HEK293 (cell line): ENCODE results near the gene GLT6D1.

Experiments
- CTCF ChIA-PET: fragments of 350-600 bp; formaldehyde crosslinking; extraction: SDS; loops from one replicate; lab custom pipeline; 2021; ENCODE audit warnings: antibody characterized with exemption; lab: Yijun Ruan, JAX
- POLR2A ChIA-PET: fragments of 300-600 bp; formaldehyde crosslinking; extraction: SDS; loops from one replicate; lab custom pipeline; 2020; ENCODE audit warnings: antibody characterized with exemption, inconsistent platforms; lab: Yijun Ruan, JAX
- H3K27ac ChIP-seq: fragments of 200-500 bp; sonication (Bioruptor generic); 2 replicates; pipeline ENCODE4 v1.5.1; 2014; ENCODE audit warnings: low read depth, low read length, control low read depth, inconsistent platforms; ENCODE audit errors: extremely low read depth
- H3K36me3 ChIP-seq, 2 experiments: fragments of 200-500 bp in 1 of 2; sonication (Bioruptor generic) in 1 of 2; 1 replicate in 1 of 2; 2 replicates in 1 of 2; pipeline ENCODE4 v1.5.1; 2014 to 2017; ENCODE audit warnings: inconsistent platforms in 2 of 2, low read length in 2 of 2; ENCODE audit not compliant: control insufficient read depth in 2 of 2, insufficient read depth in 1 of 2
- H3K4me1 ChIP-seq: fragments of 200-500 bp; sonication (Bioruptor generic); 2 replicates; pipeline ENCODE4 v1.5.1; 2014; ENCODE audit warnings: mild to moderate bottlenecking, low read length, inconsistent platforms; ENCODE audit not compliant: control insufficient read depth, insufficient read depth
- H3K4me3 ChIP-seq: 2 replicates; pipeline ENCODE4 v1.5.1; 2011; ENCODE audit warnings: low read depth, mild to moderate bottlenecking, control low read depth, low read length, moderate library complexity
- H3K9me3 ChIP-seq: fragments of 200-500 bp; sonication (Bioruptor generic); 2 replicates; pipeline ENCODE4 v1.5.1; 2014; ENCODE audit warnings: low read depth, low read length, inconsistent platforms; ENCODE audit not compliant: control insufficient read depth, insufficient read depth
- GLIS2 ChIP-seq: fragments of 450-650 bp; formaldehyde crosslinking; IDR thresholded peaks from 2 replicates; pipeline ENCODE4 v1.5.1; 2016; ENCODE audit warnings: missing biosample characterization, missing genetic modification characterization
- HOXA7 ChIP-seq: sonication (generic); formaldehyde crosslinking; IDR thresholded peaks from 2 replicates; pipeline ENCODE4 v1.8.1; 2022; ENCODE audit warnings: missing genetic modification reagents, borderline replicate concordance
- KLF10 ChIP-seq: fragments of 450-650 bp; IDR thresholded peaks from 2 replicates; pipeline ENCODE4 v1.5.1; 2018; ENCODE audit warnings: missing biosample characterization, mild to moderate bottlenecking, missing genetic modification characterization
- MYNN ChIP-seq: fragments of 450-650 bp; formaldehyde crosslinking; IDR thresholded peaks from 2 replicates; pipeline ENCODE4 v1.5.1; 2016; ENCODE audit warnings: missing biosample characterization, missing genetic modification characterization, borderline replicate concordance
- SP3 ChIP-seq: fragments of 450-650 bp; formaldehyde crosslinking; IDR thresholded peaks from 2 replicates; pipeline ENCODE4 v1.5.1; 2016; ENCODE audit warnings: missing biosample characterization, missing genetic modification characterization
- ZFHX2 ChIP-seq: fragments of 450-650 bp; formaldehyde crosslinking; conservative IDR thresholded peaks from 2 replicates; pipeline ENCODE4 v1.5.1; 2016; ENCODE audit warnings: missing biosample characterization, missing genetic modification characterization
- ZFP37 ChIP-seq: fragments of 450-650 bp; formaldehyde crosslinking; IDR thresholded peaks from 2 replicates; pipeline ENCODE4 v1.5.1; 2016; ENCODE audit warnings: missing biosample characterization, missing genetic modification characterization
- ZIC2 ChIP-seq: fragments of 450-650 bp; formaldehyde crosslinking; IDR thresholded peaks from 2 replicates; pipeline ENCODE4 v1.5.1; 2016; ENCODE audit warnings: missing biosample characterization, missing genetic modification characterization
- ZNF10 ChIP-seq: fragments of 450-650 bp; formaldehyde crosslinking; IDR thresholded peaks from 2 replicates; pipeline ENCODE4 v1.5.1; 2017; ENCODE audit warnings: missing biosample characterization, missing genetic modification characterization
- ZNF169 ChIP-seq: fragments of 450-650 bp; formaldehyde crosslinking; IDR thresholded peaks from 2 replicates; pipeline ENCODE4 v1.5.1; 2016; ENCODE audit warnings: missing biosample characterization, missing genetic modification characterization
- ZNF174 ChIP-seq: fragments of 450-650 bp; formaldehyde crosslinking; IDR thresholded peaks from 2 replicates; pipeline ENCODE4 v1.5.0; 2017; ENCODE audit warnings: missing biosample characterization, mild to moderate bottlenecking, missing genetic modification characterization
- ZNF248 ChIP-seq: fragments of 450-650 bp; formaldehyde crosslinking; IDR thresholded peaks from 2 replicates; pipeline ENCODE4 v1.5.1; 2017; ENCODE audit warnings: missing biosample characterization, missing genetic modification characterization
- ZNF37A ChIP-seq: fragments of 450-650 bp; IDR thresholded peaks from 2 replicates; pipeline ENCODE4 v1.5.1; 2018; ENCODE audit warnings: missing biosample characterization, missing genetic modification characterization
- ZNF510 ChIP-seq: fragments of 450-650 bp; formaldehyde crosslinking; IDR thresholded peaks from 2 replicates; pipeline ENCODE4 v1.5.1; 2018; ENCODE audit warnings: mild to moderate bottlenecking, missing genetic modification characterization, missing biosample characterization; ENCODE audit not compliant: insufficient replicate concordance
- ZNF514 ChIP-seq: fragments of 450-650 bp; formaldehyde crosslinking; IDR thresholded peaks from 2 replicates; pipeline ENCODE4 v1.5.1; 2016; ENCODE audit warnings: missing biosample characterization, missing genetic modification characterization
- ZNF555 ChIP-seq: fragments of 450-650 bp; formaldehyde crosslinking; conservative IDR thresholded peaks from 2 replicates; pipeline ENCODE4 v1.5.1; 2017; ENCODE audit warnings: missing biosample characterization, mild to moderate bottlenecking, missing genetic modification characterization, inconsistent platforms
- ZNF621 ChIP-seq: fragments of 450-650 bp; formaldehyde crosslinking; IDR thresholded peaks from 2 replicates; pipeline ENCODE4 v1.5.1; 2017; ENCODE audit warnings: missing biosample characterization, missing genetic modification characterization
- ZNF776 ChIP-seq: fragments of 450-650 bp; formaldehyde crosslinking; IDR thresholded peaks from 2 replicates; pipeline ENCODE4 v1.5.0; 2017; ENCODE audit warnings: missing biosample characterization, missing genetic modification characterization, borderline replicate concordance
- TF ChIP-seq, protein P1 (sequence below): fragments of 450-650 bp; formaldehyde crosslinking; optimal IDR thresholded peaks from 2 replicates; pipeline ENCODE3; 2016; ENCODE audit warnings: missing biosample characterization, mild to moderate bottlenecking, missing genetic modification characterization
- TF ChIP-seq, protein P2 (sequence below): fragments of 450-650 bp; formaldehyde crosslinking; IDR thresholded peaks from 2 replicates; pipeline ENCODE4 v1.5.1; 2016; ENCODE audit warnings: missing biosample characterization, missing genetic modification characterization
- TF ChIP-seq, protein P3 (sequence below): fragments of 450-650 bp; formaldehyde crosslinking; IDR thresholded peaks from 2 replicates; pipeline ENCODE4 v1.5.1; 2016; ENCODE audit warnings: missing biosample characterization, missing genetic modification characterization
- TF ChIP-seq, protein P4 (sequence below): fragments of 450-650 bp; formaldehyde crosslinking; IDR thresholded peaks from 2 replicates; pipeline ENCODE4; 2016; ENCODE audit warnings: missing biosample characterization, missing genetic modification characterization
- TF ChIP-seq, protein P5 (sequence below): fragments of 450-650 bp; formaldehyde crosslinking; IDR thresholded peaks from 2 replicates; pipeline ENCODE4 v1.5.1; 2017; ENCODE audit warnings: missing biosample characterization, missing genetic modification characterization
- TF ChIP-seq, protein P6 (sequence below): fragments of 450-650 bp; formaldehyde crosslinking; IDR thresholded peaks from 2 replicates; pipeline ENCODE4 v1.5.1; 2017; ENCODE audit warnings: missing biosample characterization, missing genetic modification characterization
- TF ChIP-seq, protein P7 (sequence below): fragments of 450-650 bp; formaldehyde crosslinking; IDR thresholded peaks from 2 replicates; pipeline ENCODE4 v1.5.1; 2016; ENCODE audit warnings: missing biosample characterization, missing genetic modification characterization

Gene GLT6D1, protein sequence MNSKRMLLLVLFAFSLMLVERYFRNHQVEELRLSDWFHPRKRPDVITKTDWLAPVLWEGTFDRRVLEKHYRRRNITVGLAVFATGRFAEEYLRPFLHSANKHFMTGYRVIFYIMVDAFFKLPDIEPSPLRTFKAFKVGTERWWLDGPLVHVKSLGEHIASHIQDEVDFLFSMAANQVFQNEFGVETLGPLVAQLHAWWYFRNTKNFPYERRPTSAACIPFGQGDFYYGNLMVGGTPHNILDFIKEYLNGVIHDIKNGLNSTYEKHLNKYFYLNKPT

DNA sequence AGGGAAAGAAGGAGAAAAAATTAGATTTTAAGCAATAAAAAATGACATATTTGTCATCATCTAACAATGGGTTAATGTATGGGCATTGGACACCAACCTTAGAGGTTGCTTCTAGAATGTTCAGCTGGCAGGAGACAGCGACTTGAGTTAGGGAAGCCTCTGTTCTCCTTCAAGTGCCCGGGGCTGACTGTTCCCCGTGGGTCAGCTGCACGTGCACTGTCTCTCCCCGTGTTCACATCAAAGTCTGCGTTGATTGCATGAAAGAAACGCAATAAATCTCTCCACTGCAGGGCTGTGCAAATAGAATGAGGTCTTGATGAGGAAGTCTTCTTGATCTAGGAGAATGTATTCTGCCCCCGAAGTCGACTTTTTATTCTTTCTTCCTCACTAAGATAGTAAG lies at the start of gene GLT6D1:
Gene GLT6D1 (minus strand): TSS at position 345 of the 400 bp plus-strand sequence. CDS start 353 bp downstream, outside the sequence.
- TF ChIP-seq ZNF169 (tag by site-specific recombination) (no peak), ZIC2 (no peak), ZNF555 (tag by site-specific recombination) (no peak), MYNN (tag by site-specific recombination) (no peak), SP3 (tag by site-specific recombination) (no peak), ZNF248 (tag by site-specific recombination) (no peak), KLF10 (no peak)
- TF ChIP-seq, protein P1, sequence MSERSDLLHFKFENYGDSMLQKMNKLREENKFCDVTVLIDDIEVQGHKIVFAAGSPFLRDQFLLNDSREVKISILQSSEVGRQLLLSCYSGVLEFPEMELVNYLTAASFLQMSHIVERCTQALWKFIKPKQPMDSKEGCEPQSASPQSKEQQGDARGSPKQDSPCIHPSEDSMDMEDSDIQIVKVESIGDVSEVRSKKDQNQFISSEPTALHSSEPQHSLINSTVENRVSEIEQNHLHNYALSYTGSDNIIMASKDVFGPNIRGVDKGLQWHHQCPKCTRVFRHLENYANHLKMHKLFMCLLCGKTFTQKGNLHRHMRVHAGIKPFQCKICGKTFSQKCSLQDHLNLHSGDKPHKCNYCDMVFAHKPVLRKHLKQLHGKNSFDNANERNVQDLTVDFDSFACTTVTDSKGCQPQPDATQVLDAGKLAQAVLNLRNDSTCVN (tag by site-specific recombination) = no peak

DNA sequence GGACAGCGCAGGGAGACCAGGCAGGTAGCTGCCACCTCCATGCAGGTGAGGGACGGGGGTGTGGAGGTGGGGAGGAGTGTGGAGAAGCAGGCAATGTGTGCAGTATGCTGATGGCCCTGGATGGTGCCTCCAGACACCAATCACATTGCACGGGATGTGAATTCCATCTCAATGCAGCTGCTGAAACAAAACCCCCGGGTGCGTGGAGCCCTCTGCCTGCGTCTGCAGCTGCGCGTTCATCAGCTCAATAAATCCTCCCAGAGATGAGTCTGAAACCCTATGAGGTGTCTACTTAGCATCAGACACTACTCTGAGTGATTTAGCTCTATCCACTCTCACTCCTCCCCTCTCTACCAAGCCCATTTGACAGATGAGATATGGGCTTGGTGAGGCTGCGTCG lies 49.7 kb upstream of the GLT6D1 start:
- CTCF ChIA-PET = no interaction called here
- Histone ChIP-seq H3K36me3 (no peaks in the 10 kb centered on the region), H3K4me1 (no peaks in the 10 kb centered on the region), H3K4me3 (no peak overlapping the region), H3K27ac (no peak overlapping the region), H3K9me3 (no peaks in the 10 kb centered on the region)
- POLR2A ChIA-PET = no interaction called here
- no peak for TF ChIP-seq GLIS2 (tag by site-specific recombination)
- TF ChIP-seq HOXA7 (CRISPR knock-in tag) = no peak
- TF ChIP-seq ZNF10 (tag by site-specific recombination) = no peak
- TF ChIP-seq, protein P2, sequence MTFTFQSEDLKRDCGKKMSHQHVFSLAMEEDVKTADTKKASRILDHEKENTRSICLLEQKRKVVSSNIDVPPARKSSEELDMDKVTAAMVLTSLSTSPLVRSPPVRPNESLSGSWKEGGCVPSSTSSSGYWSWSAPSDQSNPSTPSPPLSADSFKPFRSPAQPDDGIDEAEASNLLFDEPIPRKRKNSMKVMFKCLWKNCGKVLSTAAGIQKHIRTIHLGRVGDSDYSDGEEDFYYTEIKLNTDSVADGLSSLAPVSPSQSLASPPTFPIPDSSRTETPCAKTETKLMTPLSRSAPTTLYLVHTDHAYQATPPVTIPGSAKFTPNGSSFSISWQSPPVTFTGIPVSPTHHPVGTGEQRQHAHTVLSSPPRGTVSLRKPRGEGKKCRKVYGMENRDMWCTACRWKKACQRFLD (tag by site-specific recombination) = no peak
- no peak for TF ChIP-seq ZNF621
- TF ChIP-seq, protein P3, sequence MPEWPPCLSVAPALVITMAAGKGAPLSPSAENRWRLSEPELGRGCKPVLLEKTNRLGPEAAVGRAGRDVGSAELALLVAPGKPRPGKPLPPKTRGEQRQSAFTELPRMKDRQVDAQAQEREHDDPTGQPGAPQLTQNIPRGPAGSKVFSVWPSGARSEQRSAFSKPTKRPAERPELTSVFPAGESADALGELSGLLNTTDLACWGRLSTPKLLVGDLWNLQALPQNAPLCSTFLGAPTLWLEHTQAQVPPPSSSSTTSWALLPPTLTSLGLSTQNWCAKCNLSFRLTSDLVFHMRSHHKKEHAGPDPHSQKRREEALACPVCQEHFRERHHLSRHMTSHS (tag by site-specific recombination) = no peak
- TF ChIP-seq, protein P4, sequence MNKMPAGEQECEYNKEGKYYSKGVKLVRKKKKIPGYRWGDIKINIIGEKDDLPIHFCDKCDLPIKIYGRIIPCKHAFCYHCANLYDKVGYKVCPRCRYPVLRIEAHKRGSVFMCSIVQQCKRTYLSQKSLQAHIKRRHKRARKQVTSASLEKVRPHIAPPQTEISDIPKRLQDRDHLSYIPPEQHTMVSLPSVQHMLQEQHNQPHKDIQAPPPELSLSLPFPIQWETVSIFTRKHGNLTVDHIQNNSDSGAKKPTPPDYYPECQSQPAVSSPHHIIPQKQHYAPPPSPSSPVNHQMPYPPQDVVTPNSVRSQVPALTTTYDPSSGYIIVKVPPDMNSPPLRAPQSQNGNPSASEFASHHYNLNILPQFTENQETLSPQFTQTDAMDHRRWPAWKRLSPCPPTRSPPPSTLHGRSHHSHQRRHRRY (tag by site-specific recombination) = no peak
- TF ChIP-seq ZFP37 (tag by site-specific recombination) = no peak
- TF ChIP-seq, protein P5, sequence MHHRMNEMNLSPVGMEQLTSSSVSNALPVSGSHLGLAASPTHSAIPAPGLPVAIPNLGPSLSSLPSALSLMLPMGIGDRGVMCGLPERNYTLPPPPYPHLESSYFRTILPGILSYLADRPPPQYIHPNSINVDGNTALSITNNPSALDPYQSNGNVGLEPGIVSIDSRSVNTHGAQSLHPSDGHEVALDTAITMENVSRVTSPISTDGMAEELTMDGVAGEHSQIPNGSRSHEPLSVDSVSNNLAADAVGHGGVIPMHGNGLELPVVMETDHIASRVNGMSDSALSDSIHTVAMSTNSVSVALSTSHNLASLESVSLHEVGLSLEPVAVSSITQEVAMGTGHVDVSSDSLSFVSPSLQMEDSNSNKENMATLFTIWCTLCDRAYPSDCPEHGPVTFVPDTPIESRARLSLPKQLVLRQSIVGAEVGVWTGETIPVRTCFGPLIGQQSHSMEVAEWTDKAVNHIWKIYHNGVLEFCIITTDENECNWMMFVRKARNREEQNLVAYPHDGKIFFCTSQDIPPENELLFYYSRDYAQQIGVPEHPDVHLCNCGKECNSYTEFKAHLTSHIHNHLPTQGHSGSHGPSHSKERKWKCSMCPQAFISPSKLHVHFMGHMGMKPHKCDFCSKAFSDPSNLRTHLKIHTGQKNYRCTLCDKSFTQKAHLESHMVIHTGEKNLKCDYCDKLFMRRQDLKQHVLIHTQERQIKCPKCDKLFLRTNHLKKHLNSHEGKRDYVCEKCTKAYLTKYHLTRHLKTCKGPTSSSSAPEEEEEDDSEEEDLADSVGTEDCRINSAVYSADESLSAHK (tag by site-specific recombination) = no peak
- TF ChIP-seq ZNF37A (tag by site-specific recombination) = no peak
- TF ChIP-seq ZNF514 (tag by site-specific recombination) = no peak
- TF ChIP-seq ZNF776 (tag by site-specific recombination) = no peak
- TF ChIP-seq, protein P6, sequence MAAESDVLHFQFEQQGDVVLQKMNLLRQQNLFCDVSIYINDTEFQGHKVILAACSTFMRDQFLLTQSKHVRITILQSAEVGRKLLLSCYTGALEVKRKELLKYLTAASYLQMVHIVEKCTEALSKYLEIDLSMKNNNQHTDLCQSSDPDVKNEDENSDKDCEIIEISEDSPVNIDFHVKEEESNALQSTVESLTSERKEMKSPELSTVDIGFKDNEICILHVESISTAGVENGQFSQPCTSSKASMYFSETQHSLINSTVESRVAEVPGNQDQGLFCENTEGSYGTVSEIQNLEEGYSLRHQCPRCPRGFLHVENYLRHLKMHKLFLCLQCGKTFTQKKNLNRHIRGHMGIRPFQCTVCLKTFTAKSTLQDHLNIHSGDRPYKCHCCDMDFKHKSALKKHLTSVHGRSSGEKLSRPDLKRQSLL = no peak
- TF ChIP-seq ZNF174 (tag by site-specific recombination) = no peak
- TF ChIP-seq ZFHX2 (tag by site-specific recombination) = no peak
- TF ChIP-seq ZNF510 (tag by site-specific recombination) = no peak
- TF ChIP-seq, protein P7, sequence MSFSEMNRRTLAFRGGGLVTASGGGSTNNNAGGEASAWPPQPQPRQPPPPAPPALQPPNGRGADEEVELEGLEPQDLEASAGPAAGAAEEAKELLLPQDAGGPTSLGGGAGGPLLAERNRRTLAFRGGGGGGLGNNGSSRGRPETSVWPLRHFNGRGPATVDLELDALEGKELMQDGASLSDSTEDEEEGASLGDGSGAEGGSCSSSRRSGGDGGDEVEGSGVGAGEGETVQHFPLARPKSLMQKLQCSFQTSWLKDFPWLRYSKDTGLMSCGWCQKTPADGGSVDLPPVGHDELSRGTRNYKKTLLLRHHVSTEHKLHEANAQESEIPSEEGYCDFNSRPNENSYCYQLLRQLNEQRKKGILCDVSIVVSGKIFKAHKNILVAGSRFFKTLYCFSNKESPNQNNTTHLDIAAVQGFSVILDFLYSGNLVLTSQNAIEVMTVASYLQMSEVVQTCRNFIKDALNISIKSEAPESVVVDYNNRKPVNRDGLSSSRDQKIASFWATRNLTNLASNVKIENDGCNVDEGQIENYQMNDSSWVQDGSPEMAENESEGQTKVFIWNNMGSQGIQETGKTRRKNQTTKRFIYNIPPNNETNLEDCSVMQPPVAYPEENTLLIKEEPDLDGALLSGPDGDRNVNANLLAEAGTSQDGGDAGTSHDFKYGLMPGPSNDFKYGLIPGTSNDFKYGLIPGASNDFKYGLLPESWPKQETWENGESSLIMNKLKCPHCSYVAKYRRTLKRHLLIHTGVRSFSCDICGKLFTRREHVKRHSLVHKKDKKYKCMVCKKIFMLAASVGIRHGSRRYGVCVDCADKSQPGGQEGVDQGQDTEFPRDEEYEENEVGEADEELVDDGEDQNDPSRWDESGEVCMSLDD (tag by site-specific recombination) = no peak

More for the DNA sequence above, at the start of gene GLT6D1:
- H3K36me3 ChIP-seq = no peaks in the 10 kb centered on the region
- ChIA-PET POLR2A (no interaction called here), CTCF (interaction anchor here (0.6 kb wide), 1 partner anchor 9 kb away, joined by 3 read pairs; no protein-coding TSS in a partner anchor)
- H3K27ac ChIP-seq = no peak within 1 kb of the TSS
- H3K4me1 ChIP-seq = no peaks in the 10 kb centered on the region
- no peak within 1 kb of the TSS for H3K4me3 ChIP-seq
- H3K9me3 ChIP-seq = no peaks in the 10 kb centered on the region
